ENCODE data around the gene SCCPDH. TPM values are rescaled to one million over a fixed set of nuclear protein-coding genes. Genes with fewer than 3 reads are reported as not detected.

The SCCPDH gene
- polyA plus RNA-seq, 2 of the 4 experiments (the other 2 are of a cell fraction), result 49.3 to 59.8 TPM

DNA sequence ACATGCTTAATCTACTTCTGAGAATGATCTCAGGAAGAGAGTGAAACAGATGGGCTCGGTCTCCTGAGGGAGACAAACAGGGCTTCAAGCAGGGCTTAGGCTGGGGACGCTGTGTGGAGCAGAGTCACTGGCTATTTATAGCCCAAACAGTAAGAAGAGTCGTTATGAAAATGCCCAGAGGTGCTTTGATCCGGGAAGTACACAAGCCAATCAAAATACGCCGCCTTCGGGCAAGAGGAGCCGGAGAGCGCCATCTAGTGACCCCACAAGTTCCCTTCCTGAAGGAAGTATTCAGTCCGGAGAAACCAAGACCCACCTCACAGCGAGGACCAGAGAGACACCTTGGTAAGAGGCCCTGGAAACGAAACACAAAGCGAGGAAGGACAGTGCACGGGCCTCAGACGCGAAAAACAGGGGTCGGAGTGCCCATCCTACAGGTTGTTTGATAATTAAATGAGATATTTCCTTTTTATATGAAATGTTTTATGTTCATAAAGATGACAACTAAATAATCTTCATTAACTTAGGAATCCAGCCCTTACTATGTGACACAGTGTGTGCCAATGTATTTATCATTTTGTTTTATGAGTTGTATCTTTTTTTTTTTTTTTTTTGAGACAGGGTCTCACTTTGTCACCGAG, 25.0 kb upstream of the SCCPDH start:
- Histone ChIP-seq H3K9me3 (no peaks in the 10 kb centered on the region), H3K4me1 (peaks cover 3% of the 10 kb centered on the region; the same call in 2 of the 3 replicates), H3K4me2 (peak overlapping the region; percentile 77), H3K4me3 (peak overlapping the region; percentile 35), H3K27ac (peak overlapping the region; percentile 68 to 72)
- ChIA-PET CTCF (interaction anchor here (0.7 to 0.8 kb wide), 3 partner anchors 11 to 222 kb away, joined by 3 to 6 read pairs (median 4); no protein-coding TSS in a partner anchor), POLR2A (no interaction called here)
- TF ChIP-seq CTCF (IDR thresholded peaks at IDR 0.05) (peak; percentile 88), RAD21 (conservative IDR thresholded peaks at IDR 0.05 in 1 of 2, IDR thresholded peaks at IDR 0.05 in 1 of 2) (peak; percentile 72 to 73), SMC3 (IDR thresholded peaks at IDR 0.05) (peak; percentile 66), HDAC2 (IDR thresholded peaks at IDR 0.05) (no peak)
- WGBS (ENCODE audit: missing lambda C conversion rate), result 7% methylated on average over 18 of the region's 18 CpGs
- FAIRE-seq (no peak), DNase-seq (ENCODE audit: low read depth in 1 of 2, low spot score in 1 of 2) (peak; percentile 89 to 91), ATAC-seq (peak; percentile 96 to 97)

GRCh38 chr1:246703581-246703980, 20.6 kb upstream of the SCCPDH start:
- no peak for DNase-seq (ENCODE audit: low read depth in 1 of 2, low spot score in 1 of 2)
- Histone ChIP-seq H3K4me3 (no peak overlapping the region), H3K4me1 (peaks cover 13% of the 10 kb centered on the region; the same call in 2 of the 3 replicates), H3K9me3 (no peaks in the 10 kb centered on the region), H3K4me2 (no peak overlapping the region), H3K27ac (no peak overlapping the region)
- ATAC-seq, result no peak
- ChIA-PET CTCF (no interaction called here), POLR2A (no interaction called here)
- 69% methylated on average over 8 of the region's 8 CpGs for WGBS (ENCODE audit: missing lambda C conversion rate)
- TF ChIP-seq SMC3 (IDR thresholded peaks at IDR 0.05) (no peak), RFX5 (IDR thresholded peaks at IDR 0.05) (no peak), MAFK (IDR thresholded peaks at IDR 0.05; ENCODE audit: partially characterized antibody) (no peak), HEYL (CRISPR knock-in tag; IDR thresholded peaks at IDR 0.05) (no peak), ZSCAN20 (CRISPR knock-in tag; IDR thresholded peaks at IDR 0.05) (no peak), CEBPB (IDR thresholded peaks at IDR 0.05) (no peak)
- TF ChIP-seq, protein P1, sequence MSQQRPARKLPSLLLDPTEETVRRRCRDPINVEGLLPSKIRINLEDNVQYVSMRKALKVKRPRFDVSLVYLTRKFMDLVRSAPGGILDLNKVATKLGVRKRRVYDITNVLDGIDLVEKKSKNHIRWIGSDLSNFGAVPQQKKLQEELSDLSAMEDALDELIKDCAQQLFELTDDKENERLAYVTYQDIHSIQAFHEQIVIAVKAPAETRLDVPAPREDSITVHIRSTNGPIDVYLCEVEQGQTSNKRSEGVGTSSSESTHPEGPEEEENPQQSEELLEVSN (IDR thresholded peaks at IDR 0.05; ENCODE audit: borderline replicate concordance, low read depth), result no peak
- FAIRE-seq, result no peak

GRCh38 chr1:246705368-246705767, 18.8 kb upstream of the SCCPDH start:
- CTCF ChIA-PET, result no interaction called here
- no peaks in the 10 kb centered on the region for H3K9me3 ChIP-seq
- WGBS (ENCODE audit: missing lambda C conversion rate), result 22% methylated on average over 3 of the region's 3 CpGs
- POLR2A ChIA-PET, result no interaction called here
- no peak overlapping the region for H3K4me3 ChIP-seq
- TF ChIP-seq KDM1A (IDR thresholded peaks at IDR 0.05; ENCODE audit: low read depth), result no peak
- TF ChIP-seq ZFP36 (IDR thresholded peaks at IDR 0.05; ENCODE audit: borderline replicate concordance, partially characterized antibody), result no peak
- no peak for TF ChIP-seq MAZ (IDR thresholded peaks at IDR 0.05; ENCODE audit: borderline replicate concordance, low read depth, low read length)
- TF ChIP-seq CEBPB (IDR thresholded peaks at IDR 0.05), result peak; percentile 20 to 61; a peak in 2 of 4 replicates
- no peak for TF ChIP-seq MYC (IDR thresholded peaks at IDR 0.05; ENCODE audit: borderline replicate concordance, low read length)
- no peak for TF ChIP-seq CBX2 (IDR thresholded peaks at IDR 0.05; ENCODE audit: borderline replicate concordance, low read depth)
- TF ChIP-seq, protein P2, sequence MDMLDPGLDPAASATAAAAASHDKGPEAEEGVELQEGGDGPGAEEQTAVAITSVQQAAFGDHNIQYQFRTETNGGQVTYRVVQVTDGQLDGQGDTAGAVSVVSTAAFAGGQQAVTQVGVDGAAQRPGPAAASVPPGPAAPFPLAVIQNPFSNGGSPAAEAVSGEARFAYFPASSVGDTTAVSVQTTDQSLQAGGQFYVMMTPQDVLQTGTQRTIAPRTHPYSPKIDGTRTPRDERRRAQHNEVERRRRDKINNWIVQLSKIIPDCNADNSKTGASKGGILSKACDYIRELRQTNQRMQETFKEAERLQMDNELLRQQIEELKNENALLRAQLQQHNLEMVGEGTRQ (IDR thresholded peaks at IDR 0.05), result no peak
- no peak for TF ChIP-seq FOSL2 (IDR thresholded peaks at IDR 0.05)
- peak; percentile 61 for TF ChIP-seq FOSL2 (CRISPR knock-in tag; IDR thresholded peaks at IDR 0.05)
- TF ChIP-seq JUN (IDR thresholded peaks at IDR 0.05), result no peak
- no peak for TF ChIP-seq POLR2AphosphoS2 (conservative IDR thresholded peaks at IDR 0.05; ENCODE audit: low read length)
- no peak for TF ChIP-seq EP300 (IDR thresholded peaks at IDR 0.05)
- TF ChIP-seq CTCF (IDR thresholded peaks at IDR 0.05), result no peak
- peak; percentile 31; the same call in 1 of the 2 replicates for TF ChIP-seq GATA3 (IDR thresholded peaks at IDR 0.05; ENCODE audit: borderline replicate concordance)
- no peak for TF ChIP-seq HOXB13 (CRISPR knock-in tag; IDR thresholded peaks at IDR 0.05; ENCODE audit: low read depth)
- TF ChIP-seq TP53 (CRISPR knock-in tag; IDR thresholded peaks at IDR 0.05), result no peak
- no peak for TF ChIP-seq ESRRA (IDR thresholded peaks at IDR 0.05; ENCODE audit: borderline replicate concordance, low read length)
- ATAC-seq (peak; percentile 56 to 58; a peak in 5 of 6 replicates), FAIRE-seq (no peak), DNase-seq (ENCODE audit: low read depth in 1 of 2, low spot score in 1 of 2) (peak in 1 of 2 experiments; percentile 56)
- H3K4me1 ChIP-seq, result peaks cover 10% of the 10 kb centered on the region; the same call in 2 of the 3 replicates
- peak overlapping the region; percentile 50 for H3K4me2 ChIP-seq
- H3K27ac ChIP-seq, result peak overlapping the region; percentile 9 to 65; a peak in 2 of 6 replicates

Measured in A549 (cell line).